ENCODE data around the gene DGCR8.

DGCR8 gene

DNA sequence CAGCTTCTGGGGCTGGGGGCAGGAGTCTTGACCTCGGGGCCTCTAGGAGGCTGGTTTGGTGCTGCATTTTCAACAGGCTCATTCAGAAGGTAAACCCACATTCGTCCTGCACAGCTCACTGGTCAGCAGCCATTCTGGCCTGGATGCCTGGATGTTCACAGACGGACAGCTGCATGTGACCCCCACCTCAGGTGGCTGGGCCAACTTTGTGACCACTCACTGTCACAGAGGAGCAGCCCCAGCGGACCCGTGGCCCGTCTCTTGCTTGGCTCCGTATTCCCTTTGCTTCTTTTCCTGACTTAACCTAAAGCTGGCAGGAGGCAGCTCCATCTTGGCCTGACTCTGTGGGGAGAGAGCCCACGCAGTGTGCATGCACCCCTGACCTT is 8.2 kb downstream of the DGCR8 start:
- no peak overlapping the region for H3K27ac ChIP-seq
- DNase-seq (ENCODE audit: low spot score) = no peak
- TF ChIP-seq, protein P1, sequence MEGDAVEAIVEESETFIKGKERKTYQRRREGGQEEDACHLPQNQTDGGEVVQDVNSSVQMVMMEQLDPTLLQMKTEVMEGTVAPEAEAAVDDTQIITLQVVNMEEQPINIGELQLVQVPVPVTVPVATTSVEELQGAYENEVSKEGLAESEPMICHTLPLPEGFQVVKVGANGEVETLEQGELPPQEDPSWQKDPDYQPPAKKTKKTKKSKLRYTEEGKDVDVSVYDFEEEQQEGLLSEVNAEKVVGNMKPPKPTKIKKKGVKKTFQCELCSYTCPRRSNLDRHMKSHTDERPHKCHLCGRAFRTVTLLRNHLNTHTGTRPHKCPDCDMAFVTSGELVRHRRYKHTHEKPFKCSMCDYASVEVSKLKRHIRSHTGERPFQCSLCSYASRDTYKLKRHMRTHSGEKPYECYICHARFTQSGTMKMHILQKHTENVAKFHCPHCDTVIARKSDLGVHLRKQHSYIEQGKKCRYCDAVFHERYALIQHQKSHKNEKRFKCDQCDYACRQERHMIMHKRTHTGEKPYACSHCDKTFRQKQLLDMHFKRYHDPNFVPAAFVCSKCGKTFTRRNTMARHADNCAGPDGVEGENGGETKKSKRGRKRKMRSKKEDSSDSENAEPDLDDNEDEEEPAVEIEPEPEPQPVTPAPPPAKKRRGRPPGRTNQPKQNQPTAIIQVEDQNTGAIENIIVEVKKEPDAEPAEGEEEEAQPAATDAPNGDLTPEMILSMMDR (IDR thresholded peaks at IDR 0.05) = no peak
- no peak overlapping the region for H3K4me3 ChIP-seq

DNA sequence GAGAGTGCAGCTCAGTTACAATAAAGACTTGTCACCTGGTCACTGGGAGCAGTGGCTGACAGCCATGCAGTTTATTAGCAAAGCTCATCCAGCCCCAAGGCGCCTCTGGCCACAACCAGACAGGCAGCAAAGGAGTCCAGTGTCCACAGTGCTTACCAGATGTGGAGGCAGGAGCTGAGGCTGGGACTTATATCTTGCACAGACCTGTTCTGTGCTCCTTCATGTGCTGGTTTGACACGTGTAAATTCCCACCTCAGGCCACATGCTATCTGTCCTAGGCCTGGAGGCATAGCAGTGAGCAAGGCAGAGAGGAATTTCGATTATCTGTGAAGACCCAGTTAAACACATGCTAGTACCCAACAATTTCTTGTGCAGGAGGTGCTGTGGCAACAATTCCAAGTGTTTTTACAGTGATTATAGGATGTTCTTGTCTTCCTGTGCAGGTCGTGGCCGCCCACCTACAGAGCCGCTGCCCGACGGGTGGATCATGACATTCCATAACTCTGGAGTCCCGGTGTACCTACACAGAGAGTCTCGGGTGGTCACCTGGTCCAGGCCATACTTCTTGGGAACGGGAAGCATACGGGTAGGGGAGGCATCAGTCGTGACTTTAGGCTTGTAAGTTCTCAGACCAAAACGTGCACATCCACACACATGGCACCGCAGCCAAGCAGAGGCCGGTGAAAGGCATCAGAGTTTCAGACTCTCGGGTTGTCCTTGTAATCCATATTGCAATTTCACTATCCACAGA is 9.4 kb downstream of the DGCR8 start:
- Histone ChIP-seq H3K27ac (no peak overlapping the region), H3K4me3 (no peak overlapping the region)
- DNase-seq (ENCODE audit: low spot score) = no peak
- TF ChIP-seq, protein P1 (IDR thresholded peaks at IDR 0.05) = no peak

DNA sequence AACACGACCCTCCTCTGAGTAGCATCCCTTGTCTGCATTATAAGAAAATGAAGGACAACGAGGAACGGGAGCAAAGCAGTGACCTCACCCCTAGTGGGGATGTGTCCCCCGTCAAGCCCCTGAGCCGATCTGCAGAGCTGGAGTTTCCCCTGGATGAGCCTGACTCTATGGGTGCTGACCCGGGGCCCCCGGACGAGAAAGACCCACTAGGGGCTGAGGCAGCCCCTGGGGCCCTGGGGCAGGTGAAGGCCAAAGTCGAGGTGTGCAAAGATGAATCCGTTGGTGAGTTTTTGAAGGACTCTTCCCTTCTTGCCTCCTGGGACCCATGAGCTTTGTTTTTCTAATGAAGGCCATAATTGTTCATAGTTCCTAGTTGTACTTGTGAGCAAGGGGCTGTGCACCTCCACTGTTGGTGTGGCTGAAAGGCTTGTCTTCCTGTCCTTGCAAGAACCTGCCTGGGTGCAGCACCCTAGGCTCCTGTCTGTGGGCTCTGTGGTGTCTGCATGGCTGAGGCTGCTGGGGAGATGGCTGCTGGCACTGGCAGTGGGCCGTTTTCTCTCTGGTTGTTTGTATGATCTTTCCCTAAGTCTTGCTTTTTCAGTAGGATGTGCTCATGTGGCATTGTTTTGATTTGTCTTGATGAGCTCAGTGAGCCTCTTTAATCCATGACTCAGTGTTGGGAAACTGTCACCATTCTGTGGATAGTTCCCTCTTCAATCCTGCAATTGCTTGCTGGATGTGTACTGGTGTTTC is 10.1 kb downstream of the DGCR8 start:
- Histone ChIP-seq H3K27ac (no peak overlapping the region), H3K4me3 (no peak overlapping the region)
- DNase-seq (ENCODE audit: low spot score) = no peak
- TF ChIP-seq, protein P1 (IDR thresholded peaks at IDR 0.05) = no peak

DNA sequence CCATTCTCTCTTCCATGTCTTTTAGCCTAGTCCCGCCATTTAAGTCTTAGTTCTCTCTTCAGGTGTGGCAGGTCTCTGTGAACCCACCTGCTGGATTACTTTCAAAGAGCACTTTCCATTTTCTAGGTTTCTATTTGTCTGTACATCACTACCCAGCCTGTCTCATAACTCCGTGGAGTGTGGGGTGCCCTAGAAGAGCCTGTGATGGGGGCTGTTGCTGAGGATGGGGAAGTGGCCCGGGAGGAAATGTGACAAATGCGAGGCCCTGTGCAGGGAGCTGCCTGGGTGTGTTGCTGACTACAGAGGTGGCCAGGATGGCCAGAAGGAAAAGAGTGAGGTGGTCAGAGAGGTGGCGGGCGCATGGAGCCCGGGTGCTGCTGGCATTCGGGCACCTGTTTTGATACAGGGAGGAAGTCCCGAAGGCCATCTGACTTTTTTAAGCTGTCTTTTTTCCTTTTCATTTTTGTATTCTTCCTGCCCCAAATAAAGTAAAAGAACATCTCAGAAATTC is 10.7 kb downstream of the DGCR8 start:
- H3K4me3 ChIP-seq = no peak overlapping the region
- no peak for DNase-seq (ENCODE audit: low spot score)
- TF ChIP-seq, protein P1 (IDR thresholded peaks at IDR 0.05) = no peak
- no peak overlapping the region for H3K27ac ChIP-seq

DNA sequence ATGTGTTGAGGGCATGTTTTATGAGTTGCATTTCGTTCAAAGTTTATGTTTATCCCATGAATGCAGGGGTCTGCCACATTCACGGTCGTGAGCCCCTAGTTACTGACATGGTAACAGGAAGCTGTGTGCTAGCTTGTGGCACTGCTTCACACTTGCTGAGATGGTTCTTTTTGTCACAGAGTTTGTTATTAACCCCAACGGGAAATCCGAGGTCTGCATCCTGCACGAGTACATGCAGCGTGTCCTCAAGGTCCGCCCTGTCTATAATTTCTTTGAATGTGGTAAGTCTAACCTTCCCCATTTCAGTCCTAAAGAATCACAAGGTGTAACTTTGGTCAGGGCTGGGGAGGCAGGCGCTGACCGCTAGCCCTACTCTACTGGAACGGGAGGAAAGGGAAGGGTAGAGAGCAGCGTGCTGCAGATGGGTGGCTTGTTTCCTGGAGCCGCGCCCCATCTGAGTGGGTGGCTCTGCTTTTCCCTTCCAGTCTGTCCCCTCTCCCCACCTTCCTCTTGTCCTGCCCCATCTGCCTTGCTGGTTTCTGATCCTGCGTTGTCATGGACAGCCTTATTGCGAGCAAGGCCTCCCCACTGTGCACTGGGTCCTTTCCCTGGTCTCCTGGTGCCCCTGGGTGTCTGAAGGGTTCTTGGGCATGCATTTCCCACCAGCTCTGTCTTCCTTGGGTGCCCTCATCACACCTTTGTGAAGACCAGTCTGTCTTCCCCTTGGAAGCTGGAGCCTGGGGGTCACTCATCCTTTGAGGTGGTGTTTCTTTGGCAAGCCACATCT is 11.8 kb downstream of the DGCR8 start:
- TF ChIP-seq, protein P1 (IDR thresholded peaks at IDR 0.05) = no peak
- Histone ChIP-seq H3K4me3 (no peak overlapping the region), H3K27ac (no peak overlapping the region)
- DNase-seq (ENCODE audit: low spot score) = no peak

DNA sequence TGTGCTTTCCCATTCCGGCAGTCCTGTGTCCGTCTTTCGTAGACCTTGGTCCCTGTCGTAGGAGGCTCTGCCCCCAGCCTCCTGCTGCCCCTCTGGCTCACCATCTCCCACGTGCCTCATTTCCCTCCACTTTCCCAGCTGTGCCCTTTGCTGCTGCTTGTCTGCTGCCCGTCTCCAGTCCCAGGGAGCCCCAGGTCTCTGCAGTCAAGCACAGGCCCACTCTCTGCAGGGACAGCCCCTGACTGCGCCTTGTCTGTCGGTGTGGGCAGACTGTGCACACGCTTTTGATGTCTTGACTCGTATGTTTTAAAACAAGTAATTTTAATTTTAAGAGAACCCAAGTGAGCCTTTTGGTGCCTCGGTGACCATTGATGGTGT is 12.4 kb downstream of the DGCR8 start:
- H3K27ac ChIP-seq = no peak overlapping the region
- DNase-seq (ENCODE audit: low spot score) = no peak
- H3K4me3 ChIP-seq = no peak overlapping the region
- TF ChIP-seq, protein P1 (IDR thresholded peaks at IDR 0.05) = no peak
